ENCODE data around the gene ZNF385D.

ZNF385D gene

DNA sequence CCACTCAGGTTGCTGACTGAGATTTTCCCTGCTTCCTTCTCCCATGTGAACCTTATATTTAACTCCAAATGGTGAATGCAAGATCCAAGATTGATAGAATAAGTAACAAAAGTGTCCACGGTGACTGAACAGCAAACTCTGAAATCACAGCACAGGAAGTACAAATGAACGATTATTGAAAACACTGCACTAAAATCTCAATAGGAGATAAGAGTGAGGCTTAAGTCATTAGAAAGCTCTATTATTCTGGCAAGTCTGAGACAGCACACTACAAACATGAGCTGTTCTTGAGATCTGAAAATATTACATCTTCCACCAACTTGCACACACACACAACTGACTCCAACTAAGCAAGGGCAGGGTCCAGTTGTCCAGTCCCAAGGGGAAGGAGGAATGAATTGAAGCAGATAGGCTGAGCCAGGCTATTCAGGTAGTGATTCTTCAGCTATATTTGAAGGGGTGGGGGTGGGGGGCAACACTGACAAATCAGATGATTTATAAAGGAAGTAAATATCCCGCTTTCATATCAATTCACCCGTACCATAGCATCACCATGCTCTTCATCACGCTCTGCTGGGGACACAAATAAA, 2.9 kb downstream of the ZNF385D start:
- DNase-seq (ENCODE audit: low read depth, low spot score): no peak

GRCh38 chr3:21747376-21747775, 3.6 kb downstream of the ZNF385D start:
- DNase-seq (ENCODE audit: low read depth, low spot score): no peak

- no peak for DNase-seq (ENCODE audit: low read depth, low spot score)
Observed at GRCh38 chr3:21745966-21746365, 5.0 kb downstream of the ZNF385D start.

DNA sequence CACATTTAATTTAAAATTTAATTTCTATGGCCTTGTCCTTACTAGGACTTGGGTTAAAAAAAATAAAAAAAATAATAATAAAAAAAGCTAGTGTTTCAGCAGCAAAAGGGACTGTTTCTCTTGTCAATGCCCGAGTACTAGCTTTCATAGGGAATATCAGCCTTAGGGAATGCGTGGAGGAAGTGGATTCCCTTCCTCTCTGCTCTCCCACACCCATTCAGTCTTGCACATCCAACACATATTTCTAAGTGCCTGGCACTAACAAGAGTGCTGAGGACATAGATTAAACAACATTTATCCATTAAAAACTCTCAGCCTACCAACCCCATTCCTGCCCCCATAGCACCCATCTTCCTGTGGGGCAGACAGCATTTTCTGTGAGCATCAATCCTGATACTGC, 6.2 kb downstream of the ZNF385D start:
- DNase-seq (ENCODE audit: low read depth, low spot score): no peak

DNA sequence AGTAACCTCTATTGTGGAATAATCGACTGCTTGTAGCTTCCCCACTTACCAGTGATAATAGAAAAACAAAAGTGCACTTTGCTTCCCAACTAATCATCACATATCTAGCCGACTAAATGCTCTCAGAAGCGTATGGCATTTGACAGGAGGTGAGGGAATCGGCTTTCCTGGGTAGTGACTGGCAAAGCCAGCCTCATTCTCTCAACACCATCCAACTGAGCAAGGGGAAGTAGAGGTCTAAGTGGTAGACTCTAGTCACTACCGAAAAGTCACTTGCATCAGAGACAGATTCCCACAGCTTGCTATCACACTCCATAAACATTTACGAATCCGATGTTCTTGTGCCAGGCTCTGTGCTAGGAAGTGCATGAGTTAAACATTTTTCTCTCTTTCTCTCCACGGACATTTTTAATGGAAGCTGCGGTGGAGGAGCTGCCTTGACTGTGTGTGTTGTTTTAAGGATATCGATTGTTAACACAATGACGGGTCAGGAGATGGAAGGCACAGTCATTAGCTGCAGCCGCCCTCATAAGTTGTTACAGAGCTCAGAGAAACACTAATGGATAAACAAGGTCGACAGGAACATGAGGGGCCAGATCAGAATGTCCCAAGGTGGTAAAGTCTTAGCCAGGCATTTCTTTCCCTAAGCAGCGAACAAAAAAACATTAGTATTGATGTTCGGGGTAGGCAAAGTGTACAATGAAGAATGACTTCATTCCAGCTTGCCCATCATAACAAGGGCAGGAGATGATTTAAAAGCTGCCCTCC, 11.9 kb downstream of the ZNF385D start:
- DNase-seq (ENCODE audit: low read depth, low spot score): no peak

DNA sequence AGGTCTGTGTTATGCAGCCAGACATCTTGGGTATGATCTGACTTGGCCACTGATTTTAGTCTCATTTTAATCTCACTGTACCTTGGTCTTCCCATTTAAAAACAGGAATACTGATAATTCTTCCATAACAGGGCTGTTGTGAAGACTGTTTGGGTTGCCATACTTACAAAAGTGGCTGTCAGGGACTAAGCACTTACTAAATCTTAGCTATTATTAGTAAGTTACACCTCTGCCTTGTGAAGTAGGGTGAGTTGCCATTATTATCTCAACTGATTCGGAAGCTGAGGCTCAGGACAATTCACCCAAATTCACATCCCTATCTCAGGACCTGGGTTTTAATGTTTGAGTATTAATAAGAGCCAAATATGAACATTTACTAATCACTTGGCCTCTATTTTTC, 12.7 kb downstream of the ZNF385D start:
- DNase-seq (ENCODE audit: low read depth, low spot score): no peak

DNA sequence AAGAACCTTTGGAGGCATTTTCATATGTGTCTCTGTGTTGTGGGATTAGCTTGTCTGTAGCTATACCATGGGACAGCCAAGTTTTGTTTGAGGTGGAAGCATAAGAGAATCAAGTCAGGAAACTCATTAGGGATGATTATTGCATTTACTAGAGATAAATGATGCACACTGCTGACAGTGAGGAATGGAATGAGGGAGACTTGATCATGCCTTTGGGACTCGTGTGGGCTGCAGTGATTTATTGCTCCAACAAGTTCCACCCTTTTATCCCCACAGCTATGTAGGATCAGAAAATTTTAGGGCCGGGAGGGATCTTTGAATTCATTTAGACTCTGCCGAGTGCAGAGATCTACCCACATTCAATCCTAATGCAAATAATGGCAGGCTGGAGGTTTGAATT, 16.3 kb downstream of the ZNF385D start:
- DNase-seq (ENCODE audit: low read depth, low spot score): no peak

- no peak for DNase-seq (ENCODE audit: low read depth, low spot score)
Observed at GRCh38 chr3:21729888-21730459, 21.0 kb downstream of the ZNF385D start.

DNA sequence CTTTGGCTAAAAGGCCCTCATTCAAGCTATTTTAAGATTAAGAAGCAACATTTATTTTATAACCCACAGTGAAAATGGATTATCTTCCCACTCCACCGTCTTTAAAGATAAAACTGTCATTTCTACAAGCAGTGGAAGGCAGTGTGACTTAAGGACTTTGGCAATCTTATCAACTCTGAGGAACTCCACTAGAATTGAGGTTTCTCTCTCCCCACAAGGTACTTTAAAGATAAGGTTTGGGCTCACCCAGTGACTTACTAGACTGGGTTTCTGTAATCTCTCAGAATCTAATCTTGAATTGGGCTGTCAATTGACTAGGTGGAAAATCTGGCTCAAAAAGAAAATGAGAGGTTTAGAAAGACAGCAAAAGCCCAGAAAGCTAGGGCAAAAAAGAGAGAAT, 21.7 kb downstream of the ZNF385D start:
- DNase-seq (ENCODE audit: low read depth, low spot score): no peak

- no peak for DNase-seq (ENCODE audit: low read depth, low spot score)
Observed at GRCh38 chr3:21722768-21723167, 28.2 kb downstream of the ZNF385D start.

- DNase-seq (ENCODE audit: low read depth, low spot score): no peak
Observed at GRCh38 chr3:21722301-21722700, 28.7 kb downstream of the ZNF385D start.

GRCh38 chr3:21718943-21719591, 31.9 kb downstream of the ZNF385D start:
- no peak for DNase-seq (ENCODE audit: low read depth, low spot score)

GRCh38 chr3:21718161-21718765, 32.7 kb downstream of the ZNF385D start:
- DNase-seq (ENCODE audit: low read depth, low spot score): no peak

- DNase-seq (ENCODE audit: low read depth, low spot score): no peak
Observed at GRCh38 chr3:21715662-21716061, 35.3 kb downstream of the ZNF385D start.

- DNase-seq (ENCODE audit: low read depth, low spot score): no peak
Observed at GRCh38 chr3:21705769-21706168, 45.2 kb downstream of the ZNF385D start.

- no peak for DNase-seq (ENCODE audit: low read depth, low spot score)
Observed at GRCh38 chr3:21704796-21705195, 46.2 kb downstream of the ZNF385D start.

DNA sequence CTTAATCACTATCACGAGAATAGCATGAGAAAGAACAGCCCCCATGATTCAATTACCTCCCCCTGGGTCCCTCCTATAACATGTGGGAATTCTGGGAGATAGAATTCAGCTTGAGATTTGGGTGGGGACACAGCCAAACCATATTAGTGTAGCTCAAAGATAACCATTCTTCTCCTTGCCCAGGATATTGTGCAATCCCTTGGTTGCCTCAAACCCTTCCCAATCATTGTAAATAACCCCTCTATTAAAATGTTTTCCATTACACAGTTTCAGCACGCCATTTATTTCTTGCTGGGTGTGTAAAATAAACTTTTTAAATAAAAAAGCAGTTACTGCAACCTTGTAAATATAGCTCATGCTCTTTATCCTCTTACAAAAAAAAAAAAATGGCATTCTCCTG, 47.7 kb downstream of the ZNF385D start:
- no peak for DNase-seq (ENCODE audit: low read depth, low spot score)

DNA sequence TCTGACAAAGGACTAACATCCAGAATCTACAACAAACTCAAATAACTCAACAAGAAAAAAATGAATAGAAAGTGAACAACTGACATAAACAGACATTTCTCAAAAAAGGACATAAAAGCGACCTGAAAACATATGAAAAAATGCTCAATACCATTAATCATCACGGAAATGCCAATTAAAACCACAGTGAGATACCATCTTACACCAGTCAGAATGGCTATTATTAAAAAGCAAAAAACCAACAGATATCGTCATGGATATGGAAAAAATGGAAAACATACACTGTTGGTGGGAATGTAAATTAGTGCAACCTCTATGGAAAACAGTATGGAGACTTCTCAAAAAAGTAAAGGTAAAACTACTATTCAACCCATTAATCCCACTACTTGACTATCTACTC, 53.3 kb downstream of the ZNF385D start:
- no peak for DNase-seq (ENCODE audit: low read depth, low spot score)

- no peak for DNase-seq (ENCODE audit: low read depth, low spot score)
Observed at GRCh38 chr3:21694506-21694905, 56.5 kb downstream of the ZNF385D start.

DNA sequence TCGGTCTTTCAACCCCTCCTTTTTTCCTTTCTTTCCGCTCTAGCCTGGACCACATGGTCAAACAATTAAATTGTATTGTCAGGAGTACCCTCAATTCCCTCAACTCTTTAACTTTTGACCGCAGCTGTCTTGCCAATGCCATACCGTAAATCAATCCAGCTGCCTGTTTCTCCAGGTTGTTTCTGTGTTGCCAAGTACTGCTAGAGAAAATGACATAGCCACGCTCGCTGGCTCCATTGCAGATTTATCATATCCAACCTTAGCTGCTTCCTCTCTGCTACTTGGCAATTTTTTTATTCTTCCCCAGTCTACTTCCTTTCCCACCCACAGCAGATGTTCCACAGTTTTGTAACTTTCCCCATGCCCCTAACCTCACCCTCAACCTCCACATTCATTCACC, 60.0 kb downstream of the ZNF385D start:
- no peak for DNase-seq (ENCODE audit: low read depth, low spot score)

- no peak for DNase-seq (ENCODE audit: low read depth, low spot score)
Observed at GRCh38 chr3:21682206-21682605, 68.8 kb downstream of the ZNF385D start.

- no peak for DNase-seq (ENCODE audit: low read depth, low spot score)
Observed at GRCh38 chr3:21673393-21673792, 77.6 kb downstream of the ZNF385D start.
